ENCODE measurements around the gene C3orf70.

GRCh38 chr3:185067173-185067572 is 85.7 kb downstream of the C3orf70 start:
- no peak for TF ChIP-seq CEBPB (IDR thresholded peaks at IDR 0.05)
- TF ChIP-seq ZBTB7A (IDR thresholded peaks at IDR 0.05; ENCODE audit: low read depth): no peak
- no peak for TF ChIP-seq RAD21 (IDR thresholded peaks at IDR 0.05; ENCODE audit: low read depth)
- no peak for TF ChIP-seq YY1 (IDR thresholded peaks at IDR 0.05; ENCODE audit: low read depth)
- TF ChIP-seq, protein P1, sequence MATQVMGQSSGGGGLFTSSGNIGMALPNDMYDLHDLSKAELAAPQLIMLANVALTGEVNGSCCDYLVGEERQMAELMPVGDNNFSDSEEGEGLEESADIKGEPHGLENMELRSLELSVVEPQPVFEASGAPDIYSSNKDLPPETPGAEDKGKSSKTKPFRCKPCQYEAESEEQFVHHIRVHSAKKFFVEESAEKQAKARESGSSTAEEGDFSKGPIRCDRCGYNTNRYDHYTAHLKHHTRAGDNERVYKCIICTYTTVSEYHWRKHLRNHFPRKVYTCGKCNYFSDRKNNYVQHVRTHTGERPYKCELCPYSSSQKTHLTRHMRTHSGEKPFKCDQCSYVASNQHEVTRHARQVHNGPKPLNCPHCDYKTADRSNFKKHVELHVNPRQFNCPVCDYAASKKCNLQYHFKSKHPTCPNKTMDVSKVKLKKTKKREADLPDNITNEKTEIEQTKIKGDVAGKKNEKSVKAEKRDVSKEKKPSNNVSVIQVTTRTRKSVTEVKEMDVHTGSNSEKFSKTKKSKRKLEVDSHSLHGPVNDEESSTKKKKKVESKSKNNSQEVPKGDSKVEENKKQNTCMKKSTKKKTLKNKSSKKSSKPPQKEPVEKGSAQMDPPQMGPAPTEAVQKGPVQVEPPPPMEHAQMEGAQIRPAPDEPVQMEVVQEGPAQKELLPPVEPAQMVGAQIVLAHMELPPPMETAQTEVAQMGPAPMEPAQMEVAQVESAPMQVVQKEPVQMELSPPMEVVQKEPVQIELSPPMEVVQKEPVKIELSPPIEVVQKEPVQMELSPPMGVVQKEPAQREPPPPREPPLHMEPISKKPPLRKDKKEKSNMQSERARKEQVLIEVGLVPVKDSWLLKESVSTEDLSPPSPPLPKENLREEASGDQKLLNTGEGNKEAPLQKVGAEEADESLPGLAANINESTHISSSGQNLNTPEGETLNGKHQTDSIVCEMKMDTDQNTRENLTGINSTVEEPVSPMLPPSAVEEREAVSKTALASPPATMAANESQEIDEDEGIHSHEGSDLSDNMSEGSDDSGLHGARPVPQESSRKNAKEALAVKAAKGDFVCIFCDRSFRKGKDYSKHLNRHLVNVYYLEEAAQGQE (IDR thresholded peaks at IDR 0.05; ENCODE audit: low read depth): no peak
- TF ChIP-seq MAX (IDR thresholded peaks at IDR 0.05): no peak
- no peak for TF ChIP-seq TAF1 (IDR thresholded peaks at IDR 0.05; ENCODE audit: low read depth)
- TF ChIP-seq NFIC (IDR thresholded peaks at IDR 0.05): no peak
- no peak for TF ChIP-seq CREB1 (IDR thresholded peaks at IDR 0.05; ENCODE audit: low read depth)
- no peak for TF ChIP-seq EP300 (IDR thresholded peaks at IDR 0.05; ENCODE audit: borderline replicate concordance)
- TF ChIP-seq EGR1 (IDR thresholded peaks at IDR 0.05): no peak
- TF ChIP-seq FOXM1 (IDR thresholded peaks at IDR 0.05; ENCODE audit: borderline replicate concordance, low read depth): no peak
- no peak for TF ChIP-seq USF1 (IDR thresholded peaks at IDR 0.05)
- TF ChIP-seq TCF12 (IDR thresholded peaks at IDR 0.05; ENCODE audit: low read depth): no peak

Measured in Ishikawa (cell line).